HG03354 (cell line): ENCODE data around the gene PKIB.

Source experiments
- ATAC-seq: cut with Tn5 transposase; IDR thresholded peaks from one replicate; pipeline ENCODE4 v1.9.1; 2021; ENCODE audit warnings: mild to moderate bottlenecking; ENCODE audit not compliant: unreplicated experiment, poor library complexity, severe bottlenecking

The PKIB gene

GRCh38 chr6:122696853-122697252, 86.6 kb downstream of the PKIB start:
- no peak for ATAC-seq

DNA sequence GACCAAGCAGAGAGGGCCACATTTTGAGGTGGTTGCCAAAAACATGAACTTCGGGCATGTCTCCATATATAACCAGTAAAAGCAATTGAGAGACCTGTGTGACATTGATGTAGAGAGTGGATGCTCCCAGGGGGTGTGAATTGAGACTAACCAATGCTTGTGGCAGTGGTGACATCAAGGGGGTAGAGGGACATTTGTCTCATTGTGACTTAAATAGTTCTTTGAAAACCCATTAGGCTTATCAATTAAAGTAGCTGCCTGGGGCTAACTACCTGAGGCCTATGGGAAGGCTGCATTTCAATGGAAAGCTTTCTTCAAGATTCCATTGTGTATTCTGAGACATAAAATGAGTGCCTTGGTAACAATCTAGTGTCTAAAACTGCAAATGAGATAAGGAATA, 87.3 kb downstream of the PKIB start:
- ATAC-seq = no peak

GRCh38 chr6:122701666-122702065, 91.5 kb downstream of the PKIB start:
- ATAC-seq = no peak

DNA sequence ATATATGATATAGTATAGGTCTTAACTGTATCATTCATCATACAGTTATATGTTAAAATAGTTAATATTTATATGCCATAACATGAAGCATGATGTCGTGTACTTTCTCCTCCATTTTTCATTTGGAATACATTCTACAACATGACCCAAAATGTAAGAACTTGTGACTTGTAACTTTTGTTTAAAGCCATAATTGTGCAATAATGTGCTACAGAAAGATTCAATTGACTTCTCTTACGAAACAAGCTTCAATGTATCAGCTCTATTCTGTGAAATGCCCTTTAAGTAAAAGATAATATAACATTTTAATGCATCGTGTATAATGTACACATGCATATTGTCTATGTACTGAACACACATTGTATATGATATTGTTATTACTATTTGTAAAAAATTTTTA, 92.6 kb downstream of the PKIB start:
- ATAC-seq = no peak

GRCh38 chr6:122704066-122704465, 93.9 kb downstream of the PKIB start:
- ATAC-seq = no peak

DNA sequence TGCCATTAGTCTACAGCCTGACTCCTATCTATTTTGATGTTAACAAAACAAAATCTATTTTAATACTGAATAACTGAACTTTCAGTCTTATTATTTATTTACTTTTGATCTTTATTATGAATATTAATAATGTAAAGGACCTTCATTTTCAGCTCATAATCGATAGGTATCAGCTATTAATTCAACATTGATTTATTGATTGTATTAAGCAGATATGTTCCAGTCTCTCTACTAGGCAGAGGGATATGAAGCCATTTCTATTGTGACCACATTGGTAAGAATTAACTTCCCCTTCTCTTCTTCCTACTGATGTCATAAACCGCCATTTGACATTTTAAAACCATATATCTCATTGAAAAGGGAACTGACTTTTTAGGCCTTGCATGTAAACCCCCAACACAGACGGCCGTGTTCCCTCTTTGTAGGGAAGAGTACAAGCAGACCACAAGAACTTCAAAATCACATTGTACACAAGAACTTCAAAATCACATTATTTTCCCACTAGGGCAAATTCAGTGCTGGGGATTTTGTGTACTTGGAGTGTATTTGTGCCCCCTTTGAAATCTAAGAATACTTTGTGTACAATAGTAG, 99.8 kb downstream of the PKIB start:
- ATAC-seq = peak; percentile 83

DNA sequence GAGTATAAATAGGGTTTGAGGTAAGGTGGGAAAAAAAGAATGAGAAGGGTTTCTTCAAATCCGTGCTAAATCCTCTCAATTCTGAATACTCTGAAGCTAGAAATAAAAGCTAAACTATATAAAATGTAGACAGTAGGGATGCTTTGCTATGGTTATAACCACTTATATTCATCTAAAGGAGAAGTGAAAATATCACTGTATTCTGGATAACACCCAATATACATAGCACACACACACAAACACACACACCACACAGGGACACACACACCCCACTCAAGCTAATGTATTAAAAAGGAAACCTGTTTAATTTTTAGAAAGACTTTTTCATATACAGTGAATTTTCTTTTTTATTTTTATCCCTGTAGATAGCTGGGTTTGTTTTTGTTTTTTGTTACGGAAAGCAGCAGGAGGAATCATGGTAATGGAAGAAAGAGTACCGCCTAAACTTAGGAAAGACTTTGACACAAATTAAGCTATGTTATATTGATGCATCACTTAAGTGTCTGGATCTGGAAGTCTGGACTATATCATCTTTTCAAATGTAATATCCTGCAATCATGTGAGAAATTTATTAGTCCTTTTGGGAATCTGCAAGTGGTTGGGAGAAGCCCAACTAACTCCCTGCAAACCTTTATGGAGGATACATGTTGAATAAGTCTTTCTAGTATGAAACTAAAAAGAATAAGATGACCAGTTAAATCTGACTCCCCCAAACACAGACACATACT, 100.9 kb downstream of the PKIB start:
- no peak for ATAC-seq

DNA sequence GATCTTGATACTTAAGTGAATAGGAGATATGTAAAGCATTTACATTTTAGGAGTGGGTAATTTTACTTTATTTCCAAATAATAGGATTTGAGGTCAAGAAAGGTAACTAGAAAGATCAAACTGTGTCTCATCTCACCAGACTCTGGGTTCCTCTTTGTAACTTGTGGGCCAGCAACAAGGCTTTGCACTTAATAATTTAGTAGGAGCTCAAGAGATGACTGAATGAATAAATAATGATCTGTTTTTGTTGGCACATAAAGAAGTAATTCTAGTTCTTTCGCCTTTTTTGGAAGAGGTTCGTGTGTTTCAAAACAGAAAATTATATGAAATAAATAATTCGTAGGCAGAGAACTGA, 101.9 kb downstream of the PKIB start:
- no peak for ATAC-seq

- no peak for ATAC-seq
Observed at GRCh38 chr6:122712448-122713137, 102.4 kb downstream of the PKIB start.

DNA sequence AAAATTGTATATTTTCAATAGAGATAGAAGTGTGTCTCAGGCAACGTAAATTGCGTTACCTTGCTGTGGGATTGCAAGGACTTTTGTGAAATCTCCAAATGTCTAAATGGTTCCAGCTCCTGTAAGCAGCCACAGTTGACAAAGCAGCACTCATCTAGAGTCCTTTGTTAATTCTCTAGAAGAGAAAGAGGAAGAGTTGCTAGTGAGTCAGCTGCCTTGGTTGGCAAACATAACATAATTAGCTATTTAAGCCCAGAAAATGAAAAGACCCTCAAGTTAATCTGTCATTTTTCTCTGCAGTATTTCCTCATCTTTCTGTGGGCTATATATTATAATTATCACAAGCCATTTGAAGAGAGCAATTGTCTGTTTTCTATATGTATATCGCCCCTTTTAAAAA, 102.9 kb downstream of the PKIB start:
- ATAC-seq = no peak

DNA sequence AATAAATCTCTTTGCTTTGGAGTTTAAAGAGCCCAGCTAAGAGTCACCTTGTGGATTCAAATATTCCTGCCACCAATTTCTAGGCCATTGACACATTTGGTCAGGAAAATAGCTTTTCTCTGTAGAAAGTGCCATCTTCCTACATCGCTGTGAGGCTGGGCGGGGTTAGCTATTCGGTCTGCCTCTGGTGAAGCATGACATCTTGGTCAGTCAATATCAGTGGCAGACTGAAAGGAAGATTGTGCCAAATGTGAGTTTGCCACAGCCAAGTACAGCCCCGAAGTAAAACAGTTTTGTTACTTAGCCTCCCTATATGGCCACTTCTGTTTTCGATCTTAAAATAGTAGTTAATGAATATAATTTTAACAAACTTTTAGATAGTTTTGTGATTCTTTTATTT, 103.9 kb downstream of the PKIB start:
- no peak for ATAC-seq

GRCh38 chr6:122715725-122716124, 105.5 kb downstream of the PKIB start:
- ATAC-seq = no peak

DNA sequence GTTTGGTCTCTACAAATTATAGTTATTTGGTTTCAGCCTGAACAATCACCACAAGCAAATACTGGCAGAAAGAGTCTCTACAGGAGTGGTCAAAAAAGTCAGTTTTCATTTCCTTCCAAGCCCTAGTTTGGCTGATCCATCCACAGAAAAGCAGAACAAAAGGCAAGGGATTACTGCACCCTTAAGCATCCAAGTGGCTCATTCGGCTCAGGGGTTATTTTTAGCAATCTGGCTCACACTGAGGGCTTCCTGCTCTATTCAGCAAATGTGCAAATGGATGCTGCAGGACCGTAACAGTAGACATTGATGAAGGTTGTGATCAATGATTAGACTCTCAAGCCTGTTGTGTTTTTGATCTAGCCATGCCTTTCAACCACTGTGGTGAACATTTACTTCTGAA, 107.1 kb downstream of the PKIB start:
- no peak for ATAC-seq

DNA sequence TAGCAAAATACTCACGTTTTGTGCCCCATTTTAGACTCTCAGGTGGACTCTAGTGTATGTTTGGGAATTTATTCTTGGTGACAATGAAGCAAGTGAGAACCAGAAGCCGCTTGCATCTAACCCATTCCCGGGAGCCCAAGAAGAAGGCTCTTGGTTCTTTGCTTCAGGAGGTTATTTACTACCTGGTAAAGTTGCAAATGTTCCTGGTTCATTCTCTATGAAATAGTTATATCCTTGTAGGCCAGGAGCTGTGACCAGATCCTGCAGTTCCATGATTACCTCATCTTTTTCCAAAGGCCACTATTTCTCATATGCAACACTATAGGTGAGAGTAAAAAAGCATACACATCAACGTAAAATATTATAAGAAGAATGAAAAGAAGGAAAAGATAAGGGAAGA, 108.4 kb downstream of the PKIB start:
- ATAC-seq = no peak

DNA sequence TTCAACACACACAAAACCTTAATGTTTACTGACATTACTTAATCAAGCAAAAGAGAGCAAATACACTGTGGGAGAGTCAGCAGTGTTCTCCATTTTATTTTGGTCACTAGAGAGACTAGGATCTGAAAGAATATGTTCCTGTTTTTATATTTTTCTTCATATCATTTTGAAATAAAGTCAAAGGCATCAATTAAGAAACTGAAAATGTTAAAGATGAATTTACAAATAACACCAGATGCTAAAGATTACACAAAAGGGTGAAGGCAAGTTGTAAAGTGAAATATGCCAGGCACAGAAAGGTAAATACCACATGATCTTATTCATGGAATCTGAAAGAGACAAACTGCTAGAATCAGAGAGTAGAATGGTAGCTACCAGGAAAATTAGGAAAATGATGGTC, 109.0 kb downstream of the PKIB start:
- no peak for ATAC-seq

- no peak for ATAC-seq
Observed at GRCh38 chr6:122722746-122723145, 112.5 kb downstream of the PKIB start.

DNA sequence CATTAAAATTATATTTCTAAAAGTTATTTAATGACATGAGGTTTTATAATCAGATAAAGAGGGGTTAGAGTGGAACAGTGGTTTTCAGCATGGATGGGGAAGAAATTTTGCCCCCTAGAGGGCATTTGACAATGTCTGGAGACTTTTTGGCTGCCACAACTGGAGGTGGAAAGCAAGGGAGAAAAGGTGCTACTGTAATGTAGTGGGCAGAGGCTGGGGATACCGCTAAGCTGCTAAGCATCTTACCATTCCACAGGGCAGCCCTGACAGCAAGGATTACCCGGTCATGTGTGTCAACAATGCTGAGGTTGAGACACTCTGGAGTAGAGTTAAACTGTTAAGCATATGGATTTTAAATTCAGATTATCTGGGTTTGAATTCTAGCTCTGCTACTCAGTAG, 116.4 kb downstream of the PKIB start:
- ATAC-seq = peak; percentile 51

GRCh38 chr6:122727244-122727643, 117.0 kb downstream of the PKIB start:
- no peak for ATAC-seq

DNA sequence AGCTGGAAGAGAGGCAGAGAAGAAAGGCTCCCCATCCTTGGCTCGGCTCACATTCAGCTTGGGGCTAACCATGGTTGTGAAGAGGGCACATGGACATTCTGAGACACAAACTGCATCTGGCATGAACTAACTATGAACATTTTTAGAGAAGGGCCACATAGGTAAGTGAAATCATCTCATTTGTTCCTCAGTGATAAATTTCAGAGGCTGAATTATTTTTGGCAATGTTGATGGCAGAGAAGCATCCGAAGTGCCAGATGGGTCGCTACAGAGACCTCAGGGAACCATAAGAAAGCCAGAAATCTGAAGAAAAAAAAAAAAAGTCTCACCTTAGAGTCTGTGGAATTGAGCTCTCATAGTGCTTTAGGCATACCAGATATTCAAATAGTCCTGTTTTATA, 120.1 kb downstream of the PKIB start:
- ATAC-seq = no peak

GRCh38 chr6:122730775-122731386, 120.7 kb downstream of the PKIB start:
- ATAC-seq = peak; percentile 74

DNA sequence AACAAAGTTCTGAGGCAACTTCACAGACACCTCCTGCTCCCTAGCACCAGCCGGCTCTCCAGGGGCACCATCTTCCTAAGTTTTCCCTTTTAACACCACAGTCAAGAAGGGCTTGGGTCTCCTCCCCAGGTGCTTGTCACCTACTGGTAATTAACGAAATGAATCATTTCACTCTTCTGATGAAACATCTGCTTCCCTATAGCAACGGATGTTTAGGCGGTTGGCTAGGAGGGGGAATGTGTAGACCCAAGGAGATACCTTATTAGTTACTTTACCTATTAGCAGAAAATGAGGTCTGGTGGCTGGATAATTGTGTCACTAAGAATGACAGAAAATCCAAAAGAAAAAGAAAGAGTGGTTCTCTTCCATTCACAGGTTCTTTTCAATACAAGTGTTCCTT, 123.1 kb downstream of the PKIB start:
- ATAC-seq = no peak
